IMR-90 (cell line): Measurements from ENCODE around the gene TMC1.

Source experiments
- BHLHE40 ChIP-seq: fragments of 150-350 bp; IDR thresholded peaks from 2 replicates; pipeline ENCODE4 v1.6.1; 2016; ENCODE audit warnings: mild to moderate bottlenecking, low read depth, low read length
- FOS ChIP-seq: fragments of 150-350 bp; IDR thresholded peaks from 2 replicates; pipeline ENCODE4 v1.6.1; 2016; ENCODE audit warnings: low read depth, low read length
- RAD21 ChIP-seq: IDR thresholded peaks from 2 replicates; pipeline ENCODE4 v1.6.1; 2012; ENCODE audit warnings: low read length, improper control_type of control experiment
- TF ChIP-seq, protein P1 (sequence below): conservative IDR thresholded peaks from 2 replicates; pipeline ENCODE4 v1.5.1; 2012; ENCODE audit warnings: mild to moderate bottlenecking, low read depth, low read length, improper control_type of control experiment

GRCh38 chr9:72685911-72686310 is 164.5 kb downstream of the TMC1 start:
- TF ChIP-seq, protein P1, sequence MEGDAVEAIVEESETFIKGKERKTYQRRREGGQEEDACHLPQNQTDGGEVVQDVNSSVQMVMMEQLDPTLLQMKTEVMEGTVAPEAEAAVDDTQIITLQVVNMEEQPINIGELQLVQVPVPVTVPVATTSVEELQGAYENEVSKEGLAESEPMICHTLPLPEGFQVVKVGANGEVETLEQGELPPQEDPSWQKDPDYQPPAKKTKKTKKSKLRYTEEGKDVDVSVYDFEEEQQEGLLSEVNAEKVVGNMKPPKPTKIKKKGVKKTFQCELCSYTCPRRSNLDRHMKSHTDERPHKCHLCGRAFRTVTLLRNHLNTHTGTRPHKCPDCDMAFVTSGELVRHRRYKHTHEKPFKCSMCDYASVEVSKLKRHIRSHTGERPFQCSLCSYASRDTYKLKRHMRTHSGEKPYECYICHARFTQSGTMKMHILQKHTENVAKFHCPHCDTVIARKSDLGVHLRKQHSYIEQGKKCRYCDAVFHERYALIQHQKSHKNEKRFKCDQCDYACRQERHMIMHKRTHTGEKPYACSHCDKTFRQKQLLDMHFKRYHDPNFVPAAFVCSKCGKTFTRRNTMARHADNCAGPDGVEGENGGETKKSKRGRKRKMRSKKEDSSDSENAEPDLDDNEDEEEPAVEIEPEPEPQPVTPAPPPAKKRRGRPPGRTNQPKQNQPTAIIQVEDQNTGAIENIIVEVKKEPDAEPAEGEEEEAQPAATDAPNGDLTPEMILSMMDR: no peak
- TF ChIP-seq RAD21 (no peak), FOS (no peak), BHLHE40 (no peak)
